Measurements from ENCODE around the gene CRADD. TPM values are rescaled to one million over a fixed set of nuclear protein-coding genes. Genes with fewer than 3 reads are reported as not detected.
"Not testable (repeated sequence)": the region's sequence is repeated elsewhere in the genome, so short reads cannot be mapped to it uniquely, and the experiment has no call there.

The CRADD gene
- 10 to 100 TPM; 10.1 to 11.8 TPM for total RNA-seq

DNA sequence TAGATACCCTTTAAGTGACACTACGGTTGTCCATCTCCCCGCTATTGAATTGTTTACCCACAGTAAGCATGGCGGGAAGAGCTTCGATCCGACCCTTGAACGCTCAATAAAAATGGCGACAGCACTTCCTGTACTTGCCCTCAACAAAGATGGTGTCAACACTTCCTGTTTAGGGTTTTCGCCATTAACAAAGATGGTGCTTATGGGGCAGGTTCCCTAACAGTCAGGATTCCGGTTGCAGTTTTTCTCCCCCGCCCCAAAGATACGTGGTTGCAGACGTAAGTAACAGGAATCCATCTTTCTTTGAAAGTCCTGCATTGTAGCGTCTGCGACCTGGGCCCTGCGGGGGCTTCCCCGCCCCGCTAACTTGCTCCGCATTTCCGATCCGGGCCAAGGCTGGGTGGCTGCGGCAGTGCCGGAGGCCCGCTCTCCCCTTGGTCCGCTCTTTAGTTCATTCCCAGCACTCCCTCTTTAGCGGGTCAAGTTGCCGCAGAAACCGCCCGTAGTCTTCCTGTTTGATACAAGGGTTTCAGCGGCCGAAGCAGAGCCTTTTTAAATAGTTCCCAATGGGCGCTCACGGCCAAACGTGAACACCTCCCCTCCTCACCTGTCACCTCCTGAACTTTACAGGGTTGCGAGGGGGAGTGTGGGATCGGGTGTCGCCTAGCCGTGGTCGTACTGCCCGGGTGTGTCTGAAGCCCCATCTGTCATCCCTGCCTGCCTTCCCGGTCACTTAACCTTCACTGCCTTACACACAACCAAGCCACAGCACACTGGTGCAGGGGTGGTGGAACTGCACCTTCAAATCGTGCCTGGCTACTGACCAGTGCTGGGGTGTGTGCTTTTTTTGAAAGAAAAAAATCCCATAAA, at the start of gene CRADD:
Gene CRADD (plus strand): TSS at position 181 of the 870 bp plus-strand sequence.
- ChIA-PET POLR2A (interaction anchor here (1.0 kb wide), 1 partner anchor 1326 kb away, joined by 3 read pairs; no protein-coding TSS in a partner anchor), CTCF (interaction anchor here (0.6 to 1.4 kb wide), 4 partner anchors 108 to 425 kb away, joined by 3 to 5 read pairs (median 4); no protein-coding TSS in a partner anchor)

DNA sequence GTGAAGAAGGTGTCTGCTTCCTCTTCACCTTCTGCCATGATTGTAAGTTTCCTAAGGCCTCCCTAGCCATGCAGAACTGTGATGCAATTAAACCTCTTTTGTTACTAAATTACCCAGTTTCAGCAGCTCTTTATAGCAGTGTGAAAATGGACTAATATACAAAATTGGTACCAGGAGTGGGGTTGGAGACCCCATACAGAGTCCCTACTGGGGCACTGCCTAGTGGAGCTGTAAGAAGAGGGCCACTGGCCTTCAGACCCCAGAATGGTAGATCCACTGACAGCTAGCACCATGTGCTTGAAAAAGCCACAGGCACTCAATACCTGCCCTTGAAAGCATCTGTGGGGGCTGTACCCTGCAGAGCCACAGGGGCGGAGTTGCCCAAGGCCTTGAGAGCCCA, 44.8 kb upstream of the CRADD start:
- POLR2A ChIA-PET = no interaction called here
- CTCF ChIA-PET = no interaction called here

DNA sequence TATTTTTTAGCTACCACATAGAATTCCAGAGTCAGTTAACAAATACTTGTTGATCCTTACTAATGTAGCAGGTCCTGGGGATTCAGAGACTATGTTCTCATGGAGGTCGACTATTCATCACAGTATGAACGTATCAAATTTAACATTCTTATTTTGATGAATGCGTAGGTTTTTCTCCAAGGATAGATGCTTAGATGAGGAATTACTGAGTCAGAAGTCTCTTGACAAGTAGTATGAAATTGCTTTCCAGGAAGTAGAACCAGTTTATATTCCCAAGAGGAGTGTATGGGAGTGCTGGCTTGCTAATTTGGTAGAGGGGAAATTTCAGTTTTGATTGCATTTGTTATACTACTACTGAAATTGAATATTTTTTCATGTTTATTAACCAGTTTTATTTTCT, 42.8 kb upstream of the CRADD start:
- POLR2A ChIA-PET = no interaction called here
- CTCF ChIA-PET = no interaction called here

DNA sequence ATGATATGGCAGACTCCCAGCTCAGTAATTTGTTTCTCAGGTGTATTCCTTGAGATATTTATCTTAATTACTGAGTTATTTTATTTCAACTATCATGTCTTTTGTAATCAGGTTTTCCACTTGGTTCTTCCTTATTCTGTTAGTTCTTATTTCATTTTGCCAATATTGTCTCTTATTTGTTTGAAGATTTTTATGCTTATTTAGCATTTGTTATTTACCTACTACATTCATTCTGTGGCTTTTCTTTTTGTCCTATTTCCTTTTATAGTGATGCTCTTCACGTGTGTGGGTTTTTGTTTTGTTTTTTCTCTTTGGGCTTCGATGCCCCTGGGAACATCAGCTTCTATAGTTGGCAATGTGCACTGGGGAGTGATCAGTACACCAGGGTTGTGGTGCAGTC, 40.5 kb upstream of the CRADD start:
- CTCF ChIA-PET = no interaction called here

DNA sequence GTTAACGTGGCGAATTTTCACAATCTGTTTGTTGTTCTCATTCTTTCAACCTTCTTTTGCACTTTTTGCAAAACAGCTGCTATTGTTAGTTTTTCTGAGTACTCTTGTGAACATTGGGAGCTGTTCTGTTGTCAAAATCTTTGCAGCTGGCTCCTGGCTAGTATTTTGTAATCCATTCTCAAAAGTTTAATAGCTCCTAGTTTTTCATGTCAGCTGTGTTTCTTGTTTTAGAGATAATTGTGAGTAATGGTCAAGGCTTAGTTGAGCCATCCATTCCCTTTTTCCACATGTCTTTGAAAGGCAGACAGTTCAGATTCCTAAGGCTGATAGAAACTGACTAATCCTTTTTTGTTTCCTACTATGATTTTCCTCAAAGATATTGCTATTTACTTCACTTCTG, 39.1 kb upstream of the CRADD start:
- ChIA-PET POLR2A (no interaction called here), CTCF (no interaction called here)

More for the DNA sequence above, 40.5 kb upstream of the CRADD start:
- POLR2A ChIA-PET = no interaction called here

DNA sequence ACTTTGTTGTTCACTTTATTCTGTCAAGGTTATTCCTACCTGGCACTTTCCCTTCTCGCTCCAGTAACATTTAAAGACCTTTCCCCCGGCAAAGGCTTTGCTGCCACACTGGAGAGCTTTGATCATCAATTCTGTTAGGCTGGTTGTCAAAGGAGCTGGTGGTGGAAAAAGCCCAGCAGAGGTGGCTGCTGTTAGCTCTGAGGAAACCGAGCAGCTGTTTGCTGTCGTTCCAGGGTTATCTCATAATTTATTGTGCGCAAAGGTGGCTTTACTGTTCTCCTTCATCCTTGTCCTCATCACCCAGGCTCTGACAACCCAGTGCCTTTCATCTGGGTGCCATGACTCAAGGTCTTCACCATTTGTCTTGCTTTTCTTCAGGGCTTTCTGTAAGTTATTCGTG, 38.2 kb upstream of the CRADD start:
- CTCF ChIA-PET = no interaction called here

DNA sequence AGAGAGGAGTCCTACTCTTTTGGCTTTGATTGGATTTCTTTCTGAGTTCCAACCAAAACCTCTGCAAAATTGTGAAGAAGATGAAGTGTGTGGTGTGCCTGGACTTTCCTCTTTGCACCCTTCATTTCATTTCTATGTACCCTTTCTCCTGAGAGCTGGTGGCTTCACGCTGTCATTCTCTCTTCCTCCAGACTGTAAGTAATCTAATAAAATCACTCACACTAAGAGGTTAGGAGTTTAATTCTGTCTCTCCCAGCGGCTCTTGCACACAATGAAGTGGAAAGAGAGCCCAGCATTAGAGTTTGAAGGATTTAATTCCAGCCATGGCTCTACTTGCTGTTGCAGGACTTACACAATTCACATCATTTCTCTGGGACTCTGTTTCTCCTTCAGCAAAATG, 37.8 kb upstream of the CRADD start:
- CTCF ChIA-PET = interaction anchor here (0.6 kb wide), 1 partner anchor 65 kb away, joined by 4 read pairs; no protein-coding TSS in a partner anchor
- POLR2A ChIA-PET = no interaction called here

More for the DNA sequence above, 38.2 kb upstream of the CRADD start:
- POLR2A ChIA-PET = no interaction called here

DNA sequence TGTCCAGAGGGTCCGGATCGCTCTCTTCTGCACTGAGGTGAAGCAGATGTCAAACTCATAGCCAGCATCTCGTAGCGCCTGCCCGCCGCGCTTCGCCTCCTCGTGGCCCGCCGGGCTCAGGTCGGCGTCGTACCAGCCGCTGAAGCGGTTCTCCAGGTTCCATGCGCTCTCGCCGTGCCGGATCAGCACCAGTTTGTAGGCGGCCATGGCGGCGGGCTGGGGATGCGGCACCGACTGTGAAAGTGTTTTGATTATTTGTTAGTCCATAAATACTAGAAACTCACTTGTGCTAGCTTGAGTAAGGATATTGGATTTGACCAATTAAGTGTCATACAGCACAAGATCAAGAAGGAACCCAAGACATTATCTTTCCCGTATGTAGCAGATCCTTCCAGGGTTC, 35.8 kb upstream of the CRADD start:
- POLR2A ChIA-PET, CTCF ChIA-PET: not testable (repeated sequence)

DNA sequence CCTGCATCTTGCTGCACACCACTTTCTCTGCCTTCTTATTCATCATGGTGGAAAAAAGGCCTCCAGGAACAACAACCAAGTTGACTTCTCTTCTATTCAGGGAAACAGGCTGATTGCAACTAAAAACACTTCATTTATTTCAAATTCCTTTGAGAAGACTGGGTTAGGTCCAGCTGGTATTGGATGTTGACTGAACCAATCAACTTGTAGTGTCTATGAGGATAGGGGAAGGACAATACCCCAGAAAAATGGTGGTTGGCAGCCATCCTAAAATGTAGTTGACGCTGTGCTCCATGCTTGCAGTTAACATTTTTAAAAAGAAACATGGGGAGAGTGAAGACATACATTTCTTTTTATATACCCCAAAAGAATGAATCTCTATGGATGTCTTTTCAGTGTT, 34.4 kb upstream of the CRADD start:
- ChIA-PET CTCF (no interaction called here), POLR2A (no interaction called here)

DNA sequence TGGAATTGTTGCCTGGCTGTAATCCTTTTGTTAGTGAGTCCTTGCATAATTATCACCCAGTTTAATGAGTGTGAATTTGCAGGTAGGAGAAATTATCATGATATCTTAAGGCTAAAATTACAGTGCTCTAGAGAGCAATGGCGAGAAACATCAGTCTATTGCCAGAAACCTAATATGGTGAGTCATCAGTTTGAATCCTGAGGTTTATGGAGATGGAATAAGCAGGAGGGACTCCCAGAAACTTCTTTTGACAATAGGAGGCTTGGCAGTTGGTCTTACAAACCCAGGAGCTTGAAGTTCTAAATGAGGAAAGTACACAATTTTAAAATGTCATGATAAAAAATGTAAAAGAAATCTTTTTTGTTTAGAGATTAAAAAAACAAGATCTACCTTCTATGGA, 31.5 kb upstream of the CRADD start:
- POLR2A ChIA-PET = no interaction called here
- CTCF ChIA-PET = no interaction called here

DNA sequence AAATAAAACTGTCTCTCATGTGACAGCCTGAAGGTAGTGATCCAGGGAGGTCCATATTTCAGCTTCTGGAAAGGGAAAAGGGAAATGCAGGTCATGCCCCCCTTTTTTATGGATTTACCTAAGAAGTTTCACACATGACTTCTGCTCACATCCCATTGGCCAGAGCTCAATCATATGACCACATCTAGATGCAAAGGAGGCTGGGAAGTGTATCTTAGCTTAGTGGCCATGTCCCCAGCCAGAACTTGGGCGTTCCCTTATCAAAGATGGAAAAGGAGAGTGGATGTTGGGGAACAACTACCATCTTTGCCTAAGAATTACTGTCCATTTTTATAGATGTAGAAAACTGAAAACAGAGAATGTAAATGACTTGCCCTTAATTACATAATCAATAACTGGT, 26.5 kb upstream of the CRADD start:
- CTCF ChIA-PET = no interaction called here

DNA sequence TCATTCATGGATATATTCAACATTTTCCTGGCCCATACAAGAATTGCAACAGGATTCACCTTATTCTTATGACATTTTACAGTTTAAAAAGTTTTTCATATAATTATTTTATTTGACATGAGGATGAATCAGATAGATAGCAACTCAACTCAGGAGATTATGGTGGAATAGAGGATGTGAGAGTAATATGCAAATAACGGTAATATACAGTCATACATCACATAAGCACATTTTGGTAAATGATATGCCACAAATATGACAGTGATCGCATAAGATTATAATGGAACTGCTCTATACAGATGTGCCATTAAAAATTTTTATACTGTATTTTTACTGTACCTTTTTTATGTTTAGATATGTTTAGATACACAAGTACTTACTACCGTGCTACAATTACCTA, 24.1 kb upstream of the CRADD start:
- CTCF ChIA-PET = no interaction called here
- POLR2A ChIA-PET = no interaction called here

More for the DNA sequence above, 26.5 kb upstream of the CRADD start:
- POLR2A ChIA-PET = no interaction called here

DNA sequence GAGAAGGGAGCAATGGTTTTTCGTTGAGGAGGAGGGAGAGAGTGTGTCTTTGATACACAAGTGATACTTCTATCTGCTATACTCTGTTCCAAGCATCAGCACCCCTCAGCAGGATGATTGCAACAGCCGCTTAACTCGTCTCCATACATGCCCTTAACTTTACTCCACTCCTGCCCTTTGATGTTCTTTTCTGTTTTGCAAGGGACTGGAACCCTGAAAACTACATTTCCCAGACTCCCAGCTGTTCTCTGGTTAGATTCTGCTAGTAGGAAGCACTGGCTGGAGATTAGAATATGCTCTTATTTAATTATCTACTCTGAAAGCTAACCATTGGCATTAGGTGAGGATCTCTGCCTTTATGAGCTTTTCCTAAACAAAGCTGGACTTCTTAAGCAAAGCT, 23.5 kb upstream of the CRADD start:
- POLR2A ChIA-PET = interaction anchor here (0.5 kb wide), 1 partner anchor 273 kb away, joined by 3 read pairs; no protein-coding TSS in a partner anchor
- CTCF ChIA-PET = no interaction called here

DNA sequence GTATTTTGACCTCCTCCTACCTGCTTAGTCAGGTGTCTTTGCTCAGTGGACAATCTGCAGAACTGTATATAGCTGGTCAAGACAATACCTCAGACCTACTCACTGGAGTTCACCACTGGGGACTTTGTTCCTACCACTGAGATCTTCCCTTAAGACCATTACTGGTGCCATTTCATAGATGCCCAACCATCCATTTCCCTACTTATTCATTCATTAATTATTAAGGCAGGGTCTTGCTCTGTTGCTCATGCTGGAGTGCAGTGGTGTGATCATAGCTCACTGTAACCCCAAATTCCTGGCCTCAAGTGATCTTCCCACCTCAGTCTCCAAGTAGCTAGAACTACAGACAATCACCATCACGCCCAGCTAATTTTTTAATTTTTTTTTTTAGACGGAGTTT, 22.8 kb upstream of the CRADD start:
- POLR2A ChIA-PET = no interaction called here
- CTCF ChIA-PET = no interaction called here

DNA sequence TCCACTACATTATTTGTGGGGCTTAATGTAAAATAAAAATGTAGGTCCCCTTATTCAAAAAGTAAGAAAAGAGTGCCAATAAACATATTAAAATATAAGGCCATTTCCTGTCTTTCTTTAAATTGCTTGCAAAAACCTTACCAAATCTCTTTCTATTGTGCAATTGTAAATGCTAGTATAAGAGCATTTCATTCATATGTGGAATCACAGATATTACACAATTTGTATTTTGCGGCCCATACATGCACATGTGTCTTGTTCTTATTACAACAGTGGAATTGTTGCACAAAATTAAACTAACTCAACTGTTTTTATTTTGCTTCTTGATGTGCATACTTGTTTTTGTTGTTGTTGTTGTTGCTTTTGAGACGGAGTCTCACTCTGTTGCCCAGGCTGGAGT, 20.1 kb upstream of the CRADD start:
- ChIA-PET POLR2A (no interaction called here), CTCF (interaction anchor here (0.7 kb wide), 1 partner anchor 74 kb away, joined by 4 read pairs; no protein-coding TSS in a partner anchor)

DNA sequence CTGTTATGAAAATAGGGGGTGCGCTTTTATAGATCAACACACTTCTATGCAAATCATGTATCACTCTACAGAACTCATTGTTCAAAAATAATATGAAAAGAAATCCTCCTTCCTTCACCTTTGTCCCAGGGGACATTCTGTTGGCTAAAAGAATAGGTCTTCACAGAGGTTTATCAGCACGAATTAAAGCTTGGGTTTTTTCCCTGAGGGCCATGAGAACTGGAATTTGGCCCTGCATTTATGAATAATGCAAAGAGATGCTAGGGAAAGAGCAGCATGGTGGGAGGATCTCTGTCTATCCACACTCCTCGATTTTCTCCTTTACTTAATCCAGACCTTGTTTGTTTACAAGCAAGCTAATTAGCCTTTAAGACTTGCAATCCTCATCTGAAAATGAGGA, 16.2 kb upstream of the CRADD start:
- ChIA-PET CTCF (no interaction called here), POLR2A (no interaction called here)

DNA sequence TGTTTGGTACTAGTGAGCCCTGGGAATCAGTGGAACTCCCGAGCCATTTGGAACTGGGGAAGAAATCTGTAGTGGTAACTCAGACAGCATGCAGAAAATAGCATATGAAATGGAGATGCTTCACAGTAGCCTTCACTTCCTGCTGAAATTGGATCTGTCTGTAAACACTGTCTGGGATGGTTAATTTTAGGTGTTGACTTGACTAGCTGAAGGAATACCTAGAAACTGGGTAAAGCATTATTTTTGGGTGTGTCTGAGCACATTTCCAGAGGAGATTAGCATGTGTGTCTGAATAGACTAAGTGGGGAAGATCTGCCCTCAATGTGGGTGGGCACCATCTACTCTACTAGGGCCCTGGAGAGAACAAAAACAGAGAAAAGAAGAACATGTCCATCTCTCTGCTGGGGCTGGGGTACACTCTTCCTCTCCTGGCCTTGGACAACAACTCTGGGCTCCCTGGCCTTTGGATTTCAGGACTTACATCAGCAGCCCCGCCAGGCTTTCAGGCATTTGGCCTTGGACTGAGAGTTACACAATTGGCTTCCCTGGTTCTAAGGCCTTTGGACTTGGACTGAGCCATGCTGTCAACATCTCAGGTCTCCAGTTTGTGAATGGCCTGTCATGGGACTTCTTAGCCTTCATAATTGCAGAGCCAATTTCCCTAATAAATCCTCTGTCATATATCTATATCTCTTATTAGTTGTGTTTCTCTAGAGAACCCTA, 14.0 kb upstream of the CRADD start:
- ChIA-PET CTCF (no interaction called here), POLR2A (no interaction called here)

DNA sequence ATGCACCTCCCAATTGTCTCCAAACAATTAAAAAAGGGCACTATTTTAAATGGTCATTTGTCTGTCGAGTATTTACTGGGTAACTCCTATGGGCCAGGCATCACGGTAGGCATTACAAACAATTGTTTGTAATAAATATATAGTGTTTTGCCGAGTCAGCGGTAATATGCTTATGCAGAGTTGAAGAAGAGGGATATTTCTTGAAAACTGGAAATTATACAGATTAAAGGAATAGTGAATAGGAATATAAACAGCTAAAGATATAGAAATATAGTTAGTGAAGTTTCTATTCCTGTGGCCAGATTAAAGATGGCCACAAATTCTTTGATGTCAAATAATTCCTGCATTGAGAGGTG, 13.5 kb upstream of the CRADD start:
- POLR2A ChIA-PET = no interaction called here
- CTCF ChIA-PET = no interaction called here

DNA sequence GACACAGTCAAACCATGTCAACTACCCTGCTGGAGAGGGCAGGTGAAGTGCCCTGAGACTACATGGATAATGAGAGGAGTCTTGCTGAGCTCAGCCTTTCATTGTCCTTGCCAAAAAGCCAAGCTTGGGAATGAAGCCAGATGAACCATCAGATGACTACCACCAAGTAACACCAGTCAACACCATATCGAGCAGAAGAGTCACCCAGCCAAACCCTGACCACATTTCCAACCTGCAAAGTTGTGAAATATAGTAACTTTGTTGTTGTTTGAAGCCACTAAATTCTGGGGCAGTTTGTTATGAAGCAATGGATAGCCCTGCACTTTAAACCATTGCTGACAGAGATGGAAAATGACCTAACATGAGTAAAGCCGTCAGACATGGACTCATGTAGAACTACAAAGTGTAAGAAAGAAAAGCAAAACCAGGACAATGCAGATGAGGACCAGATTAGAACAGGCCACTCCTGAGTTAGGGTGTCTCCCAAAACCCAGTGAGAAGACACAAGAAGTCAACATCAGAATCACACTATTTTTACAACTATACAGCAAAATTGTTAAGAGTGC, 12.5 kb upstream of the CRADD start:
- CTCF ChIA-PET = no interaction called here
- POLR2A ChIA-PET = no interaction called here

DNA sequence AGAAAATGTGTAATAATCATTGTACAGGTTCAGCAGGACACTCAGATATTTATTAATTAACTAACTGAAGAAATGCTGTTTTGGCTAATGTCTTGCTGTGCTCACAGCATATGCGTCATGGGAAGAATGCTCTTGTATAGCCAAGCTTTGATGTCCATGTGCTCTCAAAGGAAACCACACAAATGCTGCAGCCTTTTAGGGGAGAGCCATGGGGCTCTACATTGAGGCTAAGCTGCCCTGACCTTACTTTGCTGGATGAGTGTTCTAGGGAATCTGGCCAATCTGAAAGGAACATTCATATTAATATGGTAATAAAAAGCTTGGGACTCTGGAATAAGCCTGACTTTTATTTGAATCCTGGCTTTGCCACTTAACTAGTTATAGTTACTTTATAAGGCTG, 9.5 kb upstream of the CRADD start:
- POLR2A ChIA-PET = no interaction called here
- CTCF ChIA-PET = no interaction called here

DNA sequence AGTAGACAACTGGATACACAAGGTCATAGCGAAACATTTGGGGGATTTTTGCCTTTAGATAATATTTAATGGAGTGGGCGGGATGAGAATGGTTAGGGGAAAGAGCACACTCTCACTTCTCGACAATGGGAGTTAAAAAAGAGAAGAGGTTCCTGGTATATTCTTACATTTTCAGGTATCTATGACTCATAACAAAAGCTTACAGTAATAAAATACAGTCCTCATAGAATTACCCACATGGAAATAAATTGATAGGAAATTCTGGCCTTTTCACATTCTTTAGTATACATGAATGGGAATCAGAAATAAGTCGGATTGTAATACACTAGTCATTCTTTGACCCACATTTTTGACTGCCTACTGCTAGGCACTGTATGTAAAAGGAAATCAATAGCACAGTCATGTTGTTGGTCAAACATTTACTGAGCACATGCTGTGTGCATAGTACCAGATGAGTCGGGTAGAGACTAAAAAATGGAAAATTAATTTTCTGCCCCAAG, 8.2 kb upstream of the CRADD start:
- CTCF ChIA-PET = no interaction called here
- POLR2A ChIA-PET = no interaction called here
